Measurements from ENCODE around the gene SIRPB2.

SIRPB2 gene

GRCh38 chr20:1536893-1537730, 45.9 kb upstream of the SIRPB2 start:
- Histone ChIP-seq H3K79me2 (ENCODE audit: insufficient read depth, low read depth) (no peaks in the 10 kb centered on the region), H3K4me3 (IDR thresholded peaks at IDR 0.05; ENCODE audit: insufficient read depth, low read depth, low read length) (no peak overlapping the region), H3K4me1 (ENCODE audit: low read depth, poor library complexity, severe bottlenecking) (no peaks in the 10 kb centered on the region), H3K27ac (no peak overlapping the region), H3K9ac (no peak overlapping the region), H3K27me3 (ENCODE audit: insufficient read depth, low read depth) (no peaks in the 10 kb centered on the region), H2AFZ (ENCODE audit: low read depth) (no peak overlapping the region), H4K20me1 (ENCODE audit: insufficient read depth) (no peaks in the 10 kb centered on the region), H3K36me3 (ENCODE audit: insufficient read depth) (no peaks in the 10 kb centered on the region), H3K4me2 (no peak overlapping the region)
- TF ChIP-seq CTCF (conservative IDR thresholded peaks at IDR 0.05; ENCODE audit: low read depth, low read length) = no peak

- Histone ChIP-seq H3K27ac (no peak overlapping the region), H3K4me3 (IDR thresholded peaks at IDR 0.05; ENCODE audit: insufficient read depth, low read depth, low read length) (no peak overlapping the region), H3K9ac (no peak overlapping the region), H3K4me1 (ENCODE audit: low read depth, poor library complexity, severe bottlenecking) (no peaks in the 10 kb centered on the region), H3K36me3 (ENCODE audit: insufficient read depth) (no peaks in the 10 kb centered on the region), H3K27me3 (ENCODE audit: insufficient read depth, low read depth) (no peaks in the 10 kb centered on the region), H3K4me2 (no peak overlapping the region), H3K79me2 (ENCODE audit: insufficient read depth, low read depth) (no peaks in the 10 kb centered on the region), H2AFZ (ENCODE audit: low read depth) (no peak overlapping the region), H4K20me1 (ENCODE audit: insufficient read depth) (no peaks in the 10 kb centered on the region)
- TF ChIP-seq CTCF (conservative IDR thresholded peaks at IDR 0.05; ENCODE audit: low read depth, low read length) = no peak
Measured at GRCh38 chr20:1535420-1536175, 44.4 kb upstream of the SIRPB2 start.

GRCh38 chr20:1534526-1534925, 43.3 kb upstream of the SIRPB2 start:
- H3K9ac ChIP-seq = no peak overlapping the region
- no peak overlapping the region for H3K4me3 ChIP-seq (IDR thresholded peaks at IDR 0.05; ENCODE audit: insufficient read depth, low read depth, low read length)
- H3K27me3 ChIP-seq (ENCODE audit: insufficient read depth, low read depth) = no peaks in the 10 kb centered on the region
- no peaks in the 10 kb centered on the region for H3K79me2 ChIP-seq (ENCODE audit: insufficient read depth, low read depth)
- H3K27ac ChIP-seq = no peak overlapping the region
- TF ChIP-seq CTCF (conservative IDR thresholded peaks at IDR 0.05; ENCODE audit: low read depth, low read length) = no peak
- H2AFZ ChIP-seq (ENCODE audit: low read depth) = no peak overlapping the region
- no peaks in the 10 kb centered on the region for H3K4me1 ChIP-seq (ENCODE audit: low read depth, poor library complexity, severe bottlenecking)
- no peak overlapping the region for H3K4me2 ChIP-seq
- H3K36me3 ChIP-seq (ENCODE audit: insufficient read depth) = no peaks in the 10 kb centered on the region
- no peaks in the 10 kb centered on the region for H4K20me1 ChIP-seq (ENCODE audit: insufficient read depth)

- Histone ChIP-seq H3K9ac (no peak overlapping the region), H4K20me1 (ENCODE audit: insufficient read depth) (no peaks in the 10 kb centered on the region), H3K79me2 (ENCODE audit: insufficient read depth, low read depth) (no peaks in the 10 kb centered on the region), H3K4me2 (no peak overlapping the region), H3K27me3 (ENCODE audit: insufficient read depth, low read depth) (no peaks in the 10 kb centered on the region), H3K4me3 (IDR thresholded peaks at IDR 0.05; ENCODE audit: insufficient read depth, low read depth, low read length) (no peak overlapping the region), H3K27ac (no peak overlapping the region), H3K36me3 (ENCODE audit: insufficient read depth) (no peaks in the 10 kb centered on the region), H2AFZ (ENCODE audit: low read depth) (no peak overlapping the region), H3K4me1 (ENCODE audit: low read depth, poor library complexity, severe bottlenecking) (no peaks in the 10 kb centered on the region)
- TF ChIP-seq CTCF (conservative IDR thresholded peaks at IDR 0.05; ENCODE audit: low read depth, low read length) = no peak
Measured at GRCh38 chr20:1533059-1533458, 41.8 kb upstream of the SIRPB2 start.
